CD8-positive, alpha-beta memory T cell (primary cell): ENCODE data around the gene PRSS33. TPM values are rescaled to one million over a fixed set of nuclear protein-coding genes. Genes with fewer than 3 reads are reported as not detected.

Experiments used
- CTCF ChIA-PET: fragments of 350-600 bp; sonication (Branson Sonifier 250); formaldehyde crosslinking; loops from one replicate; lab custom pipeline; 2021; ENCODE audit warnings: antibody characterized with exemption; lab: Charles Lee
- POLR2A ChIA-PET: fragments of 350-600 bp; sonication (Branson Sonifier 250); formaldehyde crosslinking; loops from one replicate; lab custom pipeline; 2021; ENCODE audit warnings: antibody characterized with exemption; lab: Charles Lee
- DNase-seq, 5 donors: peaks; one replicate each; pipeline versions ENCODE4 v3.0.0 to v3.0.0-alpha.2; 2020 to 2022; ENCODE audit warnings: mixed read lengths in 1 of 5
- H3K27ac ChIP-seq: one replicate; pipeline ENCODE4 v1.7.0; 2013; ENCODE audit warnings: low read depth, mild to moderate bottlenecking, low read length, moderate library complexity
- H3K27me3 ChIP-seq: 2 replicates; pipeline ENCODE4 v1.7.0; 2013; ENCODE audit warnings: low read length, mild to moderate bottlenecking; ENCODE audit not compliant: insufficient read depth, poor library complexity, severe bottlenecking
- H3K36me3 ChIP-seq: 2 replicates; pipeline ENCODE4 v1.7.0; 2013; ENCODE audit warnings: mild to moderate bottlenecking, low read length, moderate library complexity; ENCODE audit not compliant: insufficient read depth
- H3K4me1 ChIP-seq: 2 replicates; pipeline ENCODE4 v1.7.0; 2013; ENCODE audit warnings: mild to moderate bottlenecking, low read length, moderate library complexity; ENCODE audit not compliant: insufficient read depth
- H3K4me3 ChIP-seq: 2 replicates; pipeline ENCODE4 v1.7.0; 2013; ENCODE audit warnings: mild to moderate bottlenecking, low read length
- H3K9me3 ChIP-seq: 2 replicates; pipeline ENCODE4 v1.7.0; 2013; ENCODE audit warnings: mild to moderate bottlenecking, low read length
- H3K27ac Mint-ChIP-seq, 8 donors: one replicate each; pipeline ENCODE4 v1.8.0; 2020 to 2021; ENCODE audit warnings: mixed read lengths in 8 of 8, mild to moderate bottlenecking in 6 of 8, inconsistent platforms in 3 of 8, moderate library complexity in 3 of 8
- H3K27me3 Mint-ChIP-seq, 2 donors: one replicate each; pipeline ENCODE4 v1.8.0; 2020 to 2021; ENCODE audit warnings: mixed read lengths in 2 of 2, mild to moderate bottlenecking in 1 of 2, moderate library complexity in 1 of 2
- H3K36me3 Mint-ChIP-seq, 3 donors: one replicate each; pipeline ENCODE4 v1.8.0; 2020 to 2021; ENCODE audit warnings: mixed read lengths in 3 of 3, inconsistent platforms in 1 of 3, mild to moderate bottlenecking in 1 of 3
- H3K4me1 Mint-ChIP-seq, 3 donors: one replicate each; pipeline ENCODE4 v1.8.0; 2020 to 2021; ENCODE audit warnings: mixed read lengths in 3 of 3, inconsistent platforms in 1 of 3, mild to moderate bottlenecking in 1 of 3
- H3K4me3 Mint-ChIP-seq, 7 donors: one replicate each; pipeline ENCODE4 v1.8.0; 2020 to 2021; ENCODE audit warnings: mixed read lengths in 7 of 7, mild to moderate bottlenecking in 6 of 7, moderate library complexity in 4 of 7, inconsistent platforms in 2 of 7
- H3K9me3 Mint-ChIP-seq, 5 donors: one replicate each; pipeline ENCODE4 v1.8.0; 2020 to 2022; ENCODE audit warnings: mixed read lengths in 5 of 5, mild to moderate bottlenecking in 3 of 5, moderate library complexity in 2 of 5, inconsistent platforms in 1 of 5
- polyA plus RNA-seq: library from polyadenylated mRNA; unstranded; fragments of 300-500 nt; fragmentation: Illumina TruSeq; gene quantifications from one replicate; pipeline ENCODE4 v1.2.3, GENCODE V29; 2021
- total RNA-seq, 2 experiments: library from RNA; stranded (reverse); gene quantifications; one replicate each; pipeline ENCODE4 v1.2.3, GENCODE V29; 2021

Gene PRSS33
- total and polyA plus RNA-seq, 3 experiments from 2014 or later: 0.15 to 0.22 TPM; not detected in 1

GRCh38 chr16:2813771-2814221 lies 26.4 kb upstream of the PRSS33 start:
- H3K4me3 ChIP-seq: no peak overlapping the region
- no peaks in the 10 kb centered on the region for H3K4me1 ChIP-seq
- ChIA-PET POLR2A (interaction anchor here (0.6 kb wide), 1 partner anchor 117 kb away, joined by 5 read pairs; no protein-coding TSS in a partner anchor), CTCF (no interaction called here)
- peaks cover 8% of the 10 kb centered on the region for H3K27me3 ChIP-seq
- H3K27ac ChIP-seq: no peak overlapping the region
- peak in 1 of 5 donors; percentile 21 for DNase-seq
- H3K36me3 ChIP-seq: no peaks in the 10 kb centered on the region
- Mint-ChIP-seq H3K36me3 (peaks cover 0 to 5% (median 2%) of the 10 kb centered on the region in 3 donors), H3K27me3 (peaks cover 9 to 32% of the 10 kb centered on the region in 2 donors), H3K4me3 (no peak overlapping the region), H3K9me3 (peaks cover 0 to 3% (median 0%) of the 10 kb centered on the region in 5 donors), H3K4me1 (peaks cover 0 to 2% (median 0%) of the 10 kb centered on the region in 3 donors), H3K27ac (no peak overlapping the region)
- no peaks in the 10 kb centered on the region for H3K9me3 ChIP-seq

DNA sequence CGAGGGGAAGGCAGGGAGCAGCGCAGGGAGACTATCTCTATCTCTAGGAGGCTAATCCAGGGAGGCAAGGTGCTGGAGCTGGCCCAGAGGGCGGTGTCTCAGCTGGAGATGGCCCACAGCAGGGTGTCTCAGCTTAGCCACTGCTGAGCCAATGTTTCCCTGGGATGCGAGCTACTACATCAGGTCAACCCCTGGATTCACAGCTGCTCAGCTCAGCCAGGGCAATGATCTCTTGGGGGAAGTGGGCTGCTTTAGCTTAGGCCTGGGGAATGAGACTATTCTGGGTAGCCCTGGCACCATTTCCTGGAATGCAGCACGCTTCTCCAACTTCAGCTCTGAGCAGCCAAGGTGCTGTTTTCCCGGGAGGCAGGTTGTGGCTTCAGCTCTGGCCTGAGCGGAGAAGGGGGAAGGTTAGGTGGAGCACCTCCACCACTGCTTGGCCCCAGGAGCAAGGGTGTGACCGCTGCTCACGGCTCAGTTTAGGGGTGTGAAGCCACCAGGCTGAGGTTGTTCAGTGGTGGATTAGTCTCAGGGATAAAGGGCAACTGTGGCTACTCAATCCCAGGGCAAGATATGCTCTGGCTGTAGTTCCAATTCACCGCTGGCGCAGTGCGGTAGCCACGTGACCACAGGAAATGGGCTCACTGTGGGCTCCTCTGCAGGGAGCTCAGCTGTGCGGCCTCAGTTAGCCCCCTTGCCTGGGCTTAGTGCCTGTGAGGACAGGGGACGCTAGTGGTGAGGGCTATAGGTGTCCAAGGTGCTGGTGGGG lies 24.5 kb upstream of the PRSS33 start:
- ChIA-PET POLR2A (interaction anchor here (0.5 kb wide), 1 partner anchor 39 kb away, joined by 3 read pairs; no protein-coding TSS in a partner anchor), CTCF (interaction anchor here (1.1 kb wide), 1 partner anchor 11 kb away, joined by 3 read pairs; no protein-coding TSS in a partner anchor)
- Histone ChIP-seq H3K4me1 (no peaks in the 10 kb centered on the region), H3K27me3 (peaks cover 8% of the 10 kb centered on the region), H3K36me3 (no peaks in the 10 kb centered on the region), H3K27ac (no peak overlapping the region), H3K4me3 (no peak overlapping the region), H3K9me3 (no peaks in the 10 kb centered on the region)
- Mint-ChIP-seq H3K4me3 (no peak overlapping the region), H3K4me1 (no peaks in the 10 kb centered on the region), H3K27me3 (peaks cover 9 to 44% of the 10 kb centered on the region in 2 donors), H3K9me3 (peaks cover 0 to 3% (median 0%) of the 10 kb centered on the region in 5 donors), H3K27ac (no peak overlapping the region), H3K36me3 (peaks cover 0 to 6% (median 2%) of the 10 kb centered on the region in 3 donors)
- DNase-seq: peak in 1 of 5 donors; percentile 38

GRCh38 chr16:2810651-2811050 lies 23.3 kb upstream of the PRSS33 start:
- Mint-ChIP-seq H3K27ac (no peak overlapping the region), H3K36me3 (peaks cover 0 to 6% (median 2%) of the 10 kb centered on the region in 3 donors), H3K27me3 (peaks cover 9 to 53% of the 10 kb centered on the region in 2 donors), H3K9me3 (peaks cover 0 to 3% (median 0%) of the 10 kb centered on the region in 5 donors), H3K4me3 (no peak overlapping the region), H3K4me1 (no peaks in the 10 kb centered on the region)
- Histone ChIP-seq H3K27ac (no peak overlapping the region), H3K4me3 (no peak overlapping the region), H3K36me3 (no peaks in the 10 kb centered on the region), H3K4me1 (no peaks in the 10 kb centered on the region), H3K9me3 (no peaks in the 10 kb centered on the region), H3K27me3 (peaks cover 8% of the 10 kb centered on the region)
- peak in 1 of 5 donors; percentile 9 for DNase-seq
- ChIA-PET POLR2A (no interaction called here), CTCF (no interaction called here)

- DNase-seq: no peak
- Mint-ChIP-seq H3K27ac (no peak overlapping the region), H3K4me1 (no peaks in the 10 kb centered on the region), H3K9me3 (peaks cover 0 to 3% (median 2%) of the 10 kb centered on the region in 5 donors), H3K36me3 (peaks cover 0 to 6% (median 2%) of the 10 kb centered on the region in 3 donors), H3K4me3 (no peak overlapping the region), H3K27me3 (peaks cover 13 to 58% of the 10 kb centered on the region in 2 donors)
- Histone ChIP-seq H3K9me3 (no peaks in the 10 kb centered on the region), H3K36me3 (no peaks in the 10 kb centered on the region), H3K27ac (no peak overlapping the region), H3K4me3 (no peak overlapping the region), H3K4me1 (no peaks in the 10 kb centered on the region), H3K27me3 (peaks cover 8% of the 10 kb centered on the region)
- POLR2A ChIA-PET: no interaction called here
- CTCF ChIA-PET: no interaction called here
Observed at GRCh38 chr16:2809149-2809760, 21.9 kb upstream of the PRSS33 start.

- H3K27me3 Mint-ChIP-seq: peaks cover 13 to 55% of the 10 kb centered on the region in 2 donors
- H3K4me1 Mint-ChIP-seq: no peaks in the 10 kb centered on the region
- H3K4me3 Mint-ChIP-seq: no peak overlapping the region
- Histone ChIP-seq H3K9me3 (no peaks in the 10 kb centered on the region), H3K27ac (no peak overlapping the region), H3K4me3 (no peak overlapping the region), H3K4me1 (no peaks in the 10 kb centered on the region), H3K36me3 (no peaks in the 10 kb centered on the region), H3K27me3 (peaks cover 8% of the 10 kb centered on the region)
- ChIA-PET POLR2A (no interaction called here), CTCF (no interaction called here)
- peak overlapping the region in 1 of 8 donors; percentile 36 for H3K27ac Mint-ChIP-seq
- peaks cover 3 to 10% (median 4%) of the 10 kb centered on the region in 5 donors for H3K9me3 Mint-ChIP-seq
- peaks cover 0 to 6% (median 2%) of the 10 kb centered on the region in 3 donors for H3K36me3 Mint-ChIP-seq
- peak in 1 of 5 donors; percentile 15 for DNase-seq
Observed at GRCh38 chr16:2808181-2808580, 20.8 kb upstream of the PRSS33 start.

GRCh38 chr16:2806286-2806685 lies 18.9 kb upstream of the PRSS33 start:
- DNase-seq: peak in 1 of 5 donors; percentile 6
- Mint-ChIP-seq H3K4me3 (no peak overlapping the region), H3K36me3 (peaks cover 0 to 6% (median 2%) of the 10 kb centered on the region in 3 donors), H3K27ac (no peak overlapping the region), H3K4me1 (no peaks in the 10 kb centered on the region), H3K9me3 (peaks cover 3 to 10% (median 4%) of the 10 kb centered on the region in 5 donors), H3K27me3 (peaks cover 13 to 48% of the 10 kb centered on the region in 2 donors)
- no peaks in the 10 kb centered on the region for H3K36me3 ChIP-seq
- no peak overlapping the region for H3K27ac ChIP-seq
- no peak overlapping the region for H3K4me3 ChIP-seq
- no peaks in the 10 kb centered on the region for H3K9me3 ChIP-seq
- no peaks in the 10 kb centered on the region for H3K4me1 ChIP-seq
- ChIA-PET POLR2A (interaction anchor here (0.7 kb wide), 1 partner anchor 60 kb away, joined by 3 read pairs; no protein-coding TSS in a partner anchor), CTCF (no interaction called here)
- no peaks in the 10 kb centered on the region for H3K27me3 ChIP-seq

DNA sequence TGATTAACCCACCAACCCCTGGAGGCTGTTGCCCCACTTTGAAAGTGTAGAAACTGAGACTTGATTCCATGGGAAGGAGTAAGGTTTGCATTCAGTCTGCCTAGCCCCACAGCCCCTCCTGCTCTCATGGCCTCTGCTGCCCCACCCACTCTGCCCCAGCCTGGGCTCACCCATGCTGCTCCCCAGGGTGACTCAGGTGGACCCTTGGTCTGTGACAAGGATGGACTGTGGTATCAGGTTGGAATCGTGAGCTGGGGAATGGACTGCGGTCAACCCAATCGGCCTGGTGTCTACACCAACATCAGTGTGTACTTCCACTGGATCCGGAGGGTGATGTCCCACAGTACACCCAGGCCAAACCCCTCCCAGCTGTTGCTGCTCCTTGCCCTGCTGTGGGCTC lies 17.4 kb upstream of the PRSS33 start:
- Histone ChIP-seq H3K27ac (no peak overlapping the region), H3K9me3 (no peaks in the 10 kb centered on the region), H3K4me1 (no peaks in the 10 kb centered on the region), H3K27me3 (no peaks in the 10 kb centered on the region), H3K4me3 (no peak overlapping the region), H3K36me3 (no peaks in the 10 kb centered on the region)
- ChIA-PET CTCF (no interaction called here), POLR2A (no interaction called here)
- no peaks in the 10 kb centered on the region for H3K4me1 Mint-ChIP-seq
- DNase-seq: peak in 1 of 5 donors; percentile 32
- H3K27ac Mint-ChIP-seq: no peak overlapping the region
- peaks cover 0 to 6% (median 0%) of the 10 kb centered on the region in 3 donors for H3K36me3 Mint-ChIP-seq
- no peak overlapping the region for H3K4me3 Mint-ChIP-seq
- peaks cover 3 to 10% (median 4%) of the 10 kb centered on the region in 5 donors for H3K9me3 Mint-ChIP-seq
- H3K27me3 Mint-ChIP-seq: peaks cover 10 to 41% of the 10 kb centered on the region in 2 donors
